Measurements from ENCODE around the gene PIGBOS1. TPM values are rescaled to one million over a fixed set of nuclear protein-coding genes. Genes with fewer than 3 reads are reported as not detected.

Gene PIGBOS1
- 10 to 100 TPM in 1 of 2 donors, 1 to 10 TPM in 1; 6.7 to 17.0 TPM for total RNA-seq
- 10 to 100 TPM; 14.3 to 15.6 TPM for polyA plus RNA-seq (ENCODE audit: insufficient read length in 2 of 2)
- long read RNA-seq, donor 1, transcript PIGBOS1-201 (2 exons, 866 nt): major isoform, 5 of 5 reads
- long read RNA-seq, donor 1, partial matches to known transcripts: 0 of 5 reads
- long read RNA-seq, donor 1, other reads (novel, unspliced or antisense): 0 of 5 reads
- long read RNA-seq, donor 2, partial matches to known transcripts: 0 of 3 reads
- long read RNA-seq, donor 2, other reads (novel, unspliced or antisense): 0 of 3 reads
- long read RNA-seq, donor 3, partial matches to known transcripts: 0 of 12 reads
- long read RNA-seq, donor 3, other reads (novel, unspliced or antisense): 8 of 12 reads
- long read RNA-seq, donor 4, transcript PIGBOS1-203 (2 exons, 801 nt): major isoform, 6 of 11 reads
- long read RNA-seq, donor 4, transcript PIGBOS1-201 (2 exons, 866 nt): minor isoform, 5 of 11 reads
- long read RNA-seq, donor 4, partial matches to known transcripts: 0 of 11 reads
- long read RNA-seq, donor 4, other reads (novel, unspliced or antisense): 0 of 11 reads

DNA sequence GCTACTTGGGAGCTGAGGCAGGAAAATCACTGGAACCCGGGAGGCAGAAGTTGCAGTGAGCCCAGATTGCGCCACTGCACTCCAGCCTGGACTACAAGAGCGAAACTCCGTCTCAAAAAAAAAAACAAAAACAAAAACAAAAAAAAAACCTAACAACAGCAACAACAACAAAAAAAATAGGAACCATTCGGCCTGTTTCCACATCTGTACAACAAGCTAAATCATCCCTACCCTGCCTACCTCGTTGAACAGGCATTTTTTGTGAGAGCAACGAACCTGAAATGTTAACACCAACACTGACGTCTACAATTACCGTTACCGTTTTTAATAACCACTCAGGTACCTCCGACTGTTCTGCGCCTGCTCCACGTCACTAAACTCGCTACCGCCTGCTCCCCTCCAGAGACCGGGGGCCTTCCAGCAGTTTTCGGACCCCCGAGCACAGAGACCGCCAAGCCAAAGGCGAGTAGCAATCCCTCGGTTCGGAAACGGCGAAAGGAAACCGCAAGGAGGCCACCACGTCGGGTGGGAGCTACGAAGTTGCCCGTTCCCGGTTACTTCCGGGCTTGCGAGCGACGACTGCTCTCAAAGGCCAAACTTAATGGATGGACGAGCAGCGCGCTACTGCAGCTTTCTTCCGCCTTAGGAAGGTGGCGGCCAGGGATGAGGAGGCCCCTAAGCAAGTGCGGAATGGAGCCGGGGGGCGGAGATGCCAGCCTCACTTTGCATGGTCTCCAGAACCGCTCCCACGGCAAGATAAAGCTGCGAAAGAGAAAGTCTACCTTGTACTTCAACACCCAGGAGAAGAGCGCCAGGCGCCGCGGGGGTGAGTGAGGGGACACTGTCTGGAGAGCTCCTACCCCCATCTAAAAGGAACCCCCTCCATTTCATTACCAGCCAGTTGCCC, at the start of gene PIGBOS1, which contains the start of gene PIGB:
Gene PIGBOS1 (minus strand): TSS at position 536 of the 907 bp plus-strand sequence. CDS start 1,331 bp downstream, outside the sequence.
Gene PIGB (plus strand): TSS at position 635 of the 907 bp plus-strand sequence. CDS start 29 bp downstream, at position 664.
- WGBS (ENCODE audit: insufficient coverage): 1% methylated on average over 39 of the region's 49 CpGs
- Histone ChIP-seq H3K9me3 (ENCODE audit: control insufficient read depth, insufficient read depth, low read length) (no peaks in the 10 kb centered on the region), H3K27me3 (ENCODE audit: control insufficient read depth, insufficient read depth, low read length) (no peaks in the 10 kb centered on the region), H3K36me3 (ENCODE audit: control insufficient read depth, insufficient read depth, low read length) (no peaks in the 10 kb centered on the region), H3K4me3 (ENCODE audit: low read depth, low read length) (peak within 1 kb of the TSS; percentile 97), H3K4me1 (ENCODE audit: control insufficient read depth, insufficient read depth, low read length) (peaks cover 8% of the 10 kb centered on the region), H3K27ac (ENCODE audit: low read depth, low read length) (peak within 1 kb of the TSS; percentile 84)
- peak; percentile 67 to 96 (median 82) for DNase-seq (ENCODE audit: low read depth in 4 of 6, low spot score in 6 of 6)

- Histone ChIP-seq H3K27ac (ENCODE audit: low read depth, low read length) (no peak overlapping the region), H3K36me3 (ENCODE audit: control insufficient read depth, insufficient read depth, low read length) (peaks cover 17% of the 10 kb centered on the region), H3K4me3 (ENCODE audit: low read depth, low read length) (no peak overlapping the region), H3K27me3 (ENCODE audit: control insufficient read depth, insufficient read depth, low read length) (no peaks in the 10 kb centered on the region), H3K9me3 (ENCODE audit: control insufficient read depth, insufficient read depth, low read length) (no peaks in the 10 kb centered on the region), H3K4me1 (ENCODE audit: control insufficient read depth, insufficient read depth, low read length) (no peaks in the 10 kb centered on the region)
- no peak for DNase-seq (ENCODE audit: low read depth in 4 of 6, low spot score in 6 of 6)
- WGBS (ENCODE audit: insufficient coverage): no CpG with 5 or more reads among the region's 1 CpG
Observed at GRCh38 chr15:55366981-55367380, 48.1 kb upstream of the PIGBOS1 start.

GRCh38 chr15:55362641-55363040, 43.7 kb upstream of the PIGBOS1 start:
- Histone ChIP-seq H3K4me1 (ENCODE audit: control insufficient read depth, insufficient read depth, low read length) (no peaks in the 10 kb centered on the region), H3K36me3 (ENCODE audit: control insufficient read depth, insufficient read depth, low read length) (peaks cover 8% of the 10 kb centered on the region), H3K27me3 (ENCODE audit: control insufficient read depth, insufficient read depth, low read length) (no peaks in the 10 kb centered on the region), H3K4me3 (ENCODE audit: low read depth, low read length) (no peak overlapping the region), H3K9me3 (ENCODE audit: control insufficient read depth, insufficient read depth, low read length) (no peaks in the 10 kb centered on the region), H3K27ac (ENCODE audit: low read depth, low read length) (no peak overlapping the region)
- 100% methylated on average over 2 of the region's 2 CpGs for WGBS (ENCODE audit: insufficient coverage)
- DNase-seq (ENCODE audit: low read depth in 4 of 6, low spot score in 6 of 6): no peak

GRCh38 chr15:55361048-55361447, 42.1 kb upstream of the PIGBOS1 start:
- no peaks in the 10 kb centered on the region for H3K9me3 ChIP-seq (ENCODE audit: control insufficient read depth, insufficient read depth, low read length)
- peaks cover 10% of the 10 kb centered on the region for H3K36me3 ChIP-seq (ENCODE audit: control insufficient read depth, insufficient read depth, low read length)
- no CpG with 5 or more reads among the region's 10 CpGs for WGBS (ENCODE audit: insufficient coverage)

GRCh38 chr15:55360256-55360655, 41.3 kb upstream of the PIGBOS1 start:
- Histone ChIP-seq H3K9me3 (ENCODE audit: control insufficient read depth, insufficient read depth, low read length) (no peaks in the 10 kb centered on the region), H3K4me1 (ENCODE audit: control insufficient read depth, insufficient read depth, low read length) (no peaks in the 10 kb centered on the region), H3K36me3 (ENCODE audit: control insufficient read depth, insufficient read depth, low read length) (peaks cover 10% of the 10 kb centered on the region), H3K27me3 (ENCODE audit: control insufficient read depth, insufficient read depth, low read length) (no peaks in the 10 kb centered on the region), H3K27ac (ENCODE audit: low read depth, low read length) (no peak overlapping the region), H3K4me3 (ENCODE audit: low read depth, low read length) (no peak overlapping the region)
- 65% methylated on average over 5 of the region's 6 CpGs for WGBS (ENCODE audit: insufficient coverage)
- DNase-seq (ENCODE audit: low read depth in 4 of 6, low spot score in 6 of 6): no peak

More at GRCh38 chr15:55361048-55361447, 42.1 kb upstream of the PIGBOS1 start:
- H3K27ac ChIP-seq (ENCODE audit: low read depth, low read length): no peak overlapping the region
- no peak for DNase-seq (ENCODE audit: low read depth in 4 of 6, low spot score in 6 of 6)
- H3K4me1 ChIP-seq (ENCODE audit: control insufficient read depth, insufficient read depth, low read length): no peaks in the 10 kb centered on the region
- no peak overlapping the region for H3K4me3 ChIP-seq (ENCODE audit: low read depth, low read length)
- H3K27me3 ChIP-seq (ENCODE audit: control insufficient read depth, insufficient read depth, low read length): no peaks in the 10 kb centered on the region

- peaks cover 10% of the 10 kb centered on the region for H3K36me3 ChIP-seq (ENCODE audit: control insufficient read depth, insufficient read depth, low read length)
- no peak for DNase-seq (ENCODE audit: low read depth in 4 of 6, low spot score in 6 of 6)
- H3K4me3 ChIP-seq (ENCODE audit: low read depth, low read length): no peak overlapping the region
- H3K27ac ChIP-seq (ENCODE audit: low read depth, low read length): no peak overlapping the region
- no peaks in the 10 kb centered on the region for H3K27me3 ChIP-seq (ENCODE audit: control insufficient read depth, insufficient read depth, low read length)
- H3K4me1 ChIP-seq (ENCODE audit: control insufficient read depth, insufficient read depth, low read length): no peaks in the 10 kb centered on the region
- H3K9me3 ChIP-seq (ENCODE audit: control insufficient read depth, insufficient read depth, low read length): no peaks in the 10 kb centered on the region
Observed at GRCh38 chr15:55358471-55358870, 39.5 kb upstream of the PIGBOS1 start.

DNA sequence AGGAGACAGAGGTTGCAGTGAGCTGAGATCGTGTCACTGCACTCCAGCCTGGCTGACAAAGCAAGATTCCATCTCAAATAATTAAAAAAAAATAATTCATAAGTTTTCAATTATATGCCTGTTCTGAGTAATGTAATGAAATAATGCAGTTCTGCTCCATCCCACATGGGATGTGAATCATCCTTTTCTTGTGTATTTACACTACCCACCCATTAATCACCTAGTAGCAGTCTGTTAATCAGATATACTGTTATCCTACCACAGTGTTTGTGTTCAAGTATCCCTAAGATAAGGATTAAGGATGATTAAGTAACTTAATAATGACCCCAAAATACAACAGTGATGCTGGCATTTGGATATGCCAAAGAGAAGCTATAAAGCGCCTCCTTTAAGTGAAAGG, 38.9 kb upstream of the PIGBOS1 start:
- Histone ChIP-seq H3K9me3 (ENCODE audit: control insufficient read depth, insufficient read depth, low read length) (no peaks in the 10 kb centered on the region), H3K4me3 (ENCODE audit: low read depth, low read length) (no peak overlapping the region), H3K27me3 (ENCODE audit: control insufficient read depth, insufficient read depth, low read length) (no peaks in the 10 kb centered on the region), H3K4me1 (ENCODE audit: control insufficient read depth, insufficient read depth, low read length) (no peaks in the 10 kb centered on the region), H3K27ac (ENCODE audit: low read depth, low read length) (no peak overlapping the region), H3K36me3 (ENCODE audit: control insufficient read depth, insufficient read depth, low read length) (peaks cover 6% of the 10 kb centered on the region)
- no peak for DNase-seq (ENCODE audit: low read depth in 4 of 6, low spot score in 6 of 6)
- no CpG with 5 or more reads among the region's 2 CpGs for WGBS (ENCODE audit: insufficient coverage)

- peaks cover 7% of the 10 kb centered on the region for H3K36me3 ChIP-seq (ENCODE audit: control insufficient read depth, insufficient read depth, low read length)
Observed at GRCh38 chr15:55356985-55357585, 38.2 kb upstream of the PIGBOS1 start.

GRCh38 chr15:55353025-55353424, 34.1 kb upstream of the PIGBOS1 start:
- H3K4me3 ChIP-seq (ENCODE audit: low read depth, low read length): no peak overlapping the region
- H3K4me1 ChIP-seq (ENCODE audit: control insufficient read depth, insufficient read depth, low read length): no peaks in the 10 kb centered on the region
- no CpG with 5 or more reads among the region's 2 CpGs for WGBS (ENCODE audit: insufficient coverage)
- no peaks in the 10 kb centered on the region for H3K9me3 ChIP-seq (ENCODE audit: control insufficient read depth, insufficient read depth, low read length)
- no peak overlapping the region for H3K27ac ChIP-seq (ENCODE audit: low read depth, low read length)
- peaks cover 5% of the 10 kb centered on the region for H3K36me3 ChIP-seq (ENCODE audit: control insufficient read depth, insufficient read depth, low read length)
- no peaks in the 10 kb centered on the region for H3K27me3 ChIP-seq (ENCODE audit: control insufficient read depth, insufficient read depth, low read length)
- peak in 1 of 6 donors; percentile 3 for DNase-seq (ENCODE audit: low read depth in 4 of 6, low spot score in 6 of 6)

More at GRCh38 chr15:55356985-55357585, 38.2 kb upstream of the PIGBOS1 start:
- no peaks in the 10 kb centered on the region for H3K4me1 ChIP-seq (ENCODE audit: control insufficient read depth, insufficient read depth, low read length)
- no peak overlapping the region for H3K27ac ChIP-seq (ENCODE audit: low read depth, low read length)
- no peak overlapping the region for H3K4me3 ChIP-seq (ENCODE audit: low read depth, low read length)
- no peak for DNase-seq (ENCODE audit: low read depth in 4 of 6, low spot score in 6 of 6)
- no peaks in the 10 kb centered on the region for H3K9me3 ChIP-seq (ENCODE audit: control insufficient read depth, insufficient read depth, low read length)
- WGBS (ENCODE audit: insufficient coverage): 100% methylated on average over 1 of the region's 5 CpGs
- no peaks in the 10 kb centered on the region for H3K27me3 ChIP-seq (ENCODE audit: control insufficient read depth, insufficient read depth, low read length)

Measured in spinal cord (tissue), 10 donors.